Ectodermal cell (in vitro differentiated cells): ENCODE data around the gene MYO7A.

Source experiments
- H3K27ac ChIP-seq: 2 replicates; pipeline ENCODE4 v1.7.0; 2013; ENCODE audit warnings: mild to moderate bottlenecking, low read depth, low read length; ENCODE audit not compliant: insufficient read depth, poor library complexity, severe bottlenecking
- H3K27me3 ChIP-seq: 2 replicates; pipeline ENCODE4 v1.7.0; 2013; ENCODE audit warnings: mild to moderate bottlenecking, low read length; ENCODE audit not compliant: insufficient read depth, control insufficient read depth, poor library complexity, severe bottlenecking
- H3K36me3 ChIP-seq: one replicate; pipeline ENCODE4 v1.7.0; 2013; ENCODE audit warnings: low read length; ENCODE audit not compliant: control insufficient read depth, insufficient read depth
- H3K4me1 ChIP-seq: one replicate; pipeline ENCODE4 v1.7.0; 2013; ENCODE audit warnings: low read length; ENCODE audit not compliant: control insufficient read depth, insufficient read depth
- H3K4me3 ChIP-seq: 2 replicates; pipeline ENCODE4 v1.7.0; 2013; ENCODE audit warnings: low read depth, low read length, control low read depth; ENCODE audit not compliant: insufficient read depth
- H3K9me3 ChIP-seq: 2 replicates; pipeline ENCODE4 v1.7.0; 2013; ENCODE audit warnings: mild to moderate bottlenecking, low read length, moderate library complexity; ENCODE audit not compliant: control insufficient read depth
- WGBS, 2 experiments: methylation state at CpG; one replicate each; pipeline ENCODE4 v1.1.7; 2013; ENCODE audit warnings: missing lambda C conversion rate in 2 of 2; 5-methylcytosine and 5-hydroxymethylcytosine counted together

MYO7A gene

GRCh38 chr11:77191823-77192495, 63.9 kb downstream of the MYO7A start:
- no peaks in the 10 kb centered on the region for H3K27me3 ChIP-seq
- 46 to 49% methylated on average over 27 of the region's 27 CpGs for WGBS, 2 experiments
- H3K4me1 ChIP-seq = no peaks in the 10 kb centered on the region
- no peak overlapping the region for H3K27ac ChIP-seq
- H3K9me3 ChIP-seq = no peaks in the 10 kb centered on the region
- no peaks in the 10 kb centered on the region for H3K36me3 ChIP-seq
- no peak overlapping the region for H3K4me3 ChIP-seq

GRCh38 chr11:77193167-77193566, 65.1 kb downstream of the MYO7A start:
- no peaks in the 10 kb centered on the region for H3K27me3 ChIP-seq
- H3K4me1 ChIP-seq = no peaks in the 10 kb centered on the region
- no peak overlapping the region for H3K27ac ChIP-seq
- H3K4me3 ChIP-seq = no peak overlapping the region
- H3K9me3 ChIP-seq = no peaks in the 10 kb centered on the region
- H3K36me3 ChIP-seq = no peaks in the 10 kb centered on the region

- H3K4me3 ChIP-seq = no peak overlapping the region
- H3K27me3 ChIP-seq = no peaks in the 10 kb centered on the region
- no peaks in the 10 kb centered on the region for H3K36me3 ChIP-seq
- no peaks in the 10 kb centered on the region for H3K4me1 ChIP-seq
- WGBS, 2 experiments = 94 to 95% methylated on average over 15 of the region's 15 CpGs
- no peak overlapping the region for H3K27ac ChIP-seq
- H3K9me3 ChIP-seq = no peaks in the 10 kb centered on the region
These were observed 66.1 kb downstream of the MYO7A start for GRCh38 chr11:77193911-77194830.

GRCh38 chr11:77195071-77195755, 67.2 kb downstream of the MYO7A start:
- Histone ChIP-seq H3K4me1 (no peaks in the 10 kb centered on the region), H3K9me3 (no peaks in the 10 kb centered on the region), H3K4me3 (no peak overlapping the region), H3K27me3 (no peaks in the 10 kb centered on the region), H3K27ac (no peak overlapping the region), H3K36me3 (no peaks in the 10 kb centered on the region)
- WGBS, 2 experiments = 90 to 94% methylated on average over 16 of the region's 16 CpGs

GRCh38 chr11:77196961-77197360, 68.9 kb downstream of the MYO7A start:
- Histone ChIP-seq H3K27me3 (no peaks in the 10 kb centered on the region), H3K4me1 (no peaks in the 10 kb centered on the region), H3K36me3 (no peaks in the 10 kb centered on the region), H3K27ac (no peak overlapping the region), H3K9me3 (no peaks in the 10 kb centered on the region), H3K4me3 (no peak overlapping the region)
- WGBS, 2 experiments = 89 to 92% methylated on average over 8 of the region's 8 CpGs

GRCh38 chr11:77197626-77198320, 69.7 kb downstream of the MYO7A start:
- H3K27me3 ChIP-seq = no peaks in the 10 kb centered on the region
- WGBS, 2 experiments = 91 to 93% methylated on average over 14 of the region's 14 CpGs
- no peaks in the 10 kb centered on the region for H3K36me3 ChIP-seq
- H3K4me3 ChIP-seq = no peak overlapping the region
- no peak overlapping the region for H3K27ac ChIP-seq
- H3K4me1 ChIP-seq = no peaks in the 10 kb centered on the region
- H3K9me3 ChIP-seq = no peaks in the 10 kb centered on the region

- no peaks in the 10 kb centered on the region for H3K9me3 ChIP-seq
- no peak overlapping the region for H3K27ac ChIP-seq
- WGBS, 2 experiments = 87 to 88% methylated on average over 11 of the region's 11 CpGs
- H3K36me3 ChIP-seq = no peaks in the 10 kb centered on the region
- no peaks in the 10 kb centered on the region for H3K4me1 ChIP-seq
- H3K27me3 ChIP-seq = no peaks in the 10 kb centered on the region
- H3K4me3 ChIP-seq = no peak overlapping the region
These were observed 70.4 kb downstream of the MYO7A start for GRCh38 chr11:77198440-77198849.

- Histone ChIP-seq H3K9me3 (no peaks in the 10 kb centered on the region), H3K27ac (no peak overlapping the region), H3K4me3 (no peak overlapping the region), H3K27me3 (no peaks in the 10 kb centered on the region), H3K4me1 (no peaks in the 10 kb centered on the region), H3K36me3 (no peaks in the 10 kb centered on the region)
- WGBS, 2 experiments = 94% methylated on average over 13 of the region's 13 CpGs
These were observed 71.2 kb downstream of the MYO7A start for GRCh38 chr11:77199137-77199745.

GRCh38 chr11:77200351-77201268, 72.6 kb downstream of the MYO7A start:
- no peak overlapping the region for H3K4me3 ChIP-seq
- H3K4me1 ChIP-seq = no peaks in the 10 kb centered on the region
- H3K9me3 ChIP-seq = no peaks in the 10 kb centered on the region
- no peak overlapping the region for H3K27ac ChIP-seq
- no peaks in the 10 kb centered on the region for H3K27me3 ChIP-seq
- H3K36me3 ChIP-seq = no peaks in the 10 kb centered on the region
- WGBS, 2 experiments = 92 to 95% methylated on average over 12 of the region's 12 CpGs
